ENCODE data around the gene HS1BP3. TPM values are rescaled to one million over a fixed set of nuclear protein-coding genes. Genes with fewer than 3 reads are reported as not detected.

The HS1BP3 gene
- total RNA-seq, 3 donors from 2014 or later (not counting 1 experiment from before 2014, with no cell fraction given), result 17.4 to 25.7 (median 22.8) TPM

- Mint-ChIP-seq H3K27me3 (ENCODE audit: low read depth in 2 of 2) (no peaks in the 10 kb centered on the region), H3K27ac (no peak overlapping the region), H3K4me1 (peaks cover 6 to 7% of the 10 kb centered on the region in 2 donors), H3K36me3 (peaks cover 7% of the 10 kb centered on the region), H3K9me3 (no peaks in the 10 kb centered on the region), H3K4me3 (no peak overlapping the region)
- no peaks in the 10 kb centered on the region for H3K27me3 ChIP-seq (ENCODE audit: control insufficient read depth, insufficient read depth, low read length)
- no peak for ATAC-seq
- intact Hi-C loops (cut with micrococcal nuclease), result no loop called here
- H3K4me1 ChIP-seq (ENCODE audit: control insufficient read depth, insufficient read depth, low read length), result peaks cover 9% of the 10 kb centered on the region
- no peak for DNase-seq
- no peak for TF ChIP-seq CTCF (IDR thresholded peaks at IDR 0.05)
- no peak overlapping the region for H3K4me3 ChIP-seq (ENCODE audit: low read length)
- H3K9me3 ChIP-seq (ENCODE audit: control insufficient read depth, insufficient read depth, low read length), result no peaks in the 10 kb centered on the region
- no peak overlapping the region for H3K27ac ChIP-seq (ENCODE audit: low read length)
- whole genome bisulfite sequencing (ENCODE audit: insufficient coverage), result 89% methylated on average over 11 of the region's 11 CpGs
- peaks cover 50% of the 10 kb centered on the region for H3K36me3 ChIP-seq (ENCODE audit: control insufficient read depth, insufficient read depth, low read length)
Measured at GRCh38 chr2:20622296-20622686, 28.6 kb downstream of the HS1BP3 start.

- Mint-ChIP-seq H3K9me3 (no peaks in the 10 kb centered on the region), H3K36me3 (peaks cover 7% of the 10 kb centered on the region), H3K27ac (no peak overlapping the region), H3K4me1 (peaks cover 6 to 7% of the 10 kb centered on the region in 2 donors), H3K4me3 (no peak overlapping the region), H3K27me3 (ENCODE audit: low read depth in 2 of 2) (no peaks in the 10 kb centered on the region)
- TF ChIP-seq CTCF (IDR thresholded peaks at IDR 0.05), result no peak
- Histone ChIP-seq H3K27ac (ENCODE audit: low read length) (no peak overlapping the region), H3K27me3 (ENCODE audit: control insufficient read depth, insufficient read depth, low read length) (no peaks in the 10 kb centered on the region), H3K9me3 (ENCODE audit: control insufficient read depth, insufficient read depth, low read length) (no peaks in the 10 kb centered on the region), H3K36me3 (ENCODE audit: control insufficient read depth, insufficient read depth, low read length) (peaks cover 47% of the 10 kb centered on the region), H3K4me1 (ENCODE audit: control insufficient read depth, insufficient read depth, low read length) (peaks cover 15% of the 10 kb centered on the region), H3K4me3 (ENCODE audit: low read length) (no peak overlapping the region)
- WGBS (ENCODE audit: insufficient coverage), result 87% methylated on average over 11 of the region's 12 CpGs
- ATAC-seq (no peak), DNase-seq (no peak)
- intact Hi-C loops (cut with micrococcal nuclease), result no loop called here
Measured at GRCh38 chr2:20621366-20622295, 29.3 kb downstream of the HS1BP3 start.

GRCh38 chr2:20620696-20621365, 30.1 kb downstream of the HS1BP3 start:
- Histone ChIP-seq H3K36me3 (ENCODE audit: control insufficient read depth, insufficient read depth, low read length) (peaks cover 47% of the 10 kb centered on the region), H3K4me3 (ENCODE audit: low read length) (no peak overlapping the region), H3K27me3 (ENCODE audit: control insufficient read depth, insufficient read depth, low read length) (no peaks in the 10 kb centered on the region), H3K27ac (ENCODE audit: low read length) (no peak overlapping the region), H3K4me1 (ENCODE audit: control insufficient read depth, insufficient read depth, low read length) (peaks cover 15% of the 10 kb centered on the region), H3K9me3 (ENCODE audit: control insufficient read depth, insufficient read depth, low read length) (no peaks in the 10 kb centered on the region)
- WGBS (ENCODE audit: insufficient coverage), result 99% methylated on average over 4 of the region's 4 CpGs
- Mint-ChIP-seq H3K27me3 (ENCODE audit: low read depth in 2 of 2) (no peaks in the 10 kb centered on the region), H3K36me3 (peaks cover 7% of the 10 kb centered on the region), H3K27ac (no peak overlapping the region), H3K4me3 (no peak overlapping the region), H3K9me3 (no peaks in the 10 kb centered on the region), H3K4me1 (peaks cover 6 to 7% of the 10 kb centered on the region in 2 donors)
- DNase-seq (no peak), ATAC-seq (no peak)
- no peak for TF ChIP-seq CTCF (IDR thresholded peaks at IDR 0.05)
- intact Hi-C loops (cut with micrococcal nuclease), result no loop called here

Measured in natural killer cell (primary cell).